HG03442 (cell line): ENCODE results near the gene NDC80.
"Not testable (repeated sequence)": the region's sequence is repeated elsewhere in the genome, so short reads cannot be mapped to it uniquely, and the experiment has no call there.

Source experiments
- ATAC-seq: cut with Tn5 transposase; IDR thresholded peaks from one replicate; pipeline ENCODE4 v1.9.1; 2021; ENCODE audit warnings: mild to moderate bottlenecking, moderate library complexity; ENCODE audit not compliant: unreplicated experiment

The NDC80 gene

DNA sequence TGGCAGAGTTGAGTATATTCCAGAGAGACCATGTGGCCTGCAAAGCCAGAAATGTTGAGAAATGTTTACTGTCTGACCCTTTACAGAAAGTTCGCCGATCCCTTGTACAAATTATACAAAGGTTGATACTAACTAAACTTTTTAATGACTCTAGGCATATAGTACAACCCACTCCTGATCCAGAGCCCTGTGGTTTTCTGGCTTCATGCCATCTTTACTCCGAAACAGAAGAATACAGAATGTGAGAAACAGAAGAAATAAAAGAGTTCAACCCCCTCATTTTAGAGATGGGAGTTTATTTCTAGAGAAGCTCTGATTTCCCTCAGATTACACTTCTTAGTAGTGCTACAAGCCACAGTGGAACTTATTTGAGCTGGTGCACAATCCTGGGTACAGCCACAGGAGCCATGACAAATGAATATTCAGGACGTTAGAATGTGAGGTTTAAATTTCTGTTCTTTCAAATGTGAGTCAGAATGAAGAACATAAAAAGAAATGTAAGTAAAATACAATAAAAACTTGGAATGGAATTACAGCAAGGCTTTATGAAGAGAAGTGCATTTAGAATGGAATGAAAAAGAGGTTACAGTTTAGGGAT is 46.1 kb downstream of the NDC80 start:
- no peak for ATAC-seq

DNA sequence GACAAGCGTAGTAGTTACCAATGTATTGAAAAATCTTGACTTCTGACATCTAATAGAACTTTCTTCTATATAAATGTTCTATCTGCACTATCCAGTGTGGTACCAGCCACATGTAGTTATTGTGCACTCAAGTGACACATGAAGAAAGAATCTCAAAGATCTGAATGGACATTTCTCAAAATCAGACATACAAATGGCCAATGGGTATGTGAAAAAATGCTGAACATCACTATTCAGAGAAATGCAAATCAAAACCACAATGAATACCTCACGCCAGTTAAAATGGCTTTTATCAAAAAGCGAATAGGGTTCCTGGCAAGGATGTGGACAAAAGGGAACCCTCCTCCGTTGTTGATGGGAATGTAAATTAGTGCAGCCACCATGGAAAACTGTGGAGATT is 46.7 kb downstream of the NDC80 start:
- ATAC-seq: no peak

DNA sequence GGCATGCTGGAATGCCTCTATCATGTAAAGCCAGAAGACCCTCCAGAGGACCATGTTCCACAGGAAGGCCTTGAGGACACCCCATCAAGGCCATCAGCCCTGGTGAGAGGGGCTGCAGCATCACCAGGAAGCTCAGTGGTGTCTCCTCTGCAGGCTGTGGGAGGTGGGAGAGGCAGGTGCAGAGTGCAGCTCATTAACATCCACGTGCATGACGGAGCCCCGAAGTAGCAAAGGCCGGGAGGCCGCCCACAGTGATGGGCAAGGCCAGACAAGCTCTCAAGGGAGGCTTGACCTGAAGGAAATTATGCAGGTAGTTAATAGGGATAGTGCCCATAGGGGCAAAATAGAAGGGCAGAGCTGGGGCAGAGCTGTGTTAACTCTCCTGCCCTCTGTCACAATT is 53.9 kb downstream of the NDC80 start:
- no peak for ATAC-seq

DNA sequence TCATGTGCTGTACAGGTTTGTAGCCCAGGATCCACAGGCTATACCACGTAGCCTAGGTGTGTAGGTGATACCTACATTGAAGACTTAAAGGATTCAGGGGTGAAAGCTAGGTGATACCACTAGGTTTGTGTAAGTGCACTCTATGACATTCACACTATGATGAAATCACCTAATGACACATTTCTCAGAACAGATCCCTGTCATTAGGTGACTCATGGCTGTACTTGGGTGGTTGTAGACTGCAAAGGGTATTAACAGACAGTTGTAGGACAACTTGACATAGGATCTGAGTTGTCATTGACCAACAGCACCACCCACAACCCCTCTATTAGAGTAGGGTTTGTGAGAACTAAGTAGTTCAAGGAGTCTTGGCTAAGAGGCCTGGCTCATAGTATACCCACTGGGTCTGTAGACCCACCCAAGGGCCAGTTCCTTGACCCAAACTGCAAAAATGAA is 56.5 kb downstream of the NDC80 start:
- peak; percentile 46 for ATAC-seq

DNA sequence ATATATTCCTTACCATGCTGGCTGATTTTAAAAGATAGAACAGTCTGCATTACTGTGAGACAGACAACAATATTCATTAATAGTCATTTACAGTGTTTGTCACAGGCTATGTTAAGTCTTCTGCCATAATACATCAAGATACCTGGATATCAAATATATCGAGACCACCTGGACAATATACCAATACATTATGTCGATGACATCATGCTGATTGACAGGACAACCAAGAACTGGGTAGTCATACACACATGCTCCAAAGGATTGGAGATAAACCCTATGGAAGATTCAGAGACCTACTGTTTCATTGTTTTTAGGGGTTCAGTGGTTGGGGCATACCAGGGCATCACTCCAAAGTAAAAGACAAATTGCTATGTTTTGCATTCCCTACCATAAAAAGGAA is 57.6 kb downstream of the NDC80 start:
- no peak for ATAC-seq

DNA sequence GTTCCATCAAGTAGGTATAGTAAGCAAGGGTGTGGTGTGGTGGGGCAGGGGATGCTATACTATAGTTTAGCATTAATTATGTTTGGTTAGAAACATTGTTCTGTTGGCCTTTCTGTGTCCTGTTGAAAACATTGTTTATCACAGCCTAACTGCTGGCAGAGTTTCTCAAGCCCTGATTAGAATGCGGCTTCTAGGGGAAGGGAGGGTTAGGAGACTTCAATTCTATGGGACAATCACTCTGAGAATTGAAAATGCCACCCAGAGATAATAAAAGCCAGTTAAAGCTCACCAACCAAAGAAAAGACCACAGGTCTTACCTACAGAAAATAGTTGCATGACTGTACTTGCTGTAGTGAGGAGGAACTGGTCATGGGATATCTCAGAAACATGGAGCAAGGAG is 64.2 kb downstream of the NDC80 start:
- no peak for ATAC-seq

DNA sequence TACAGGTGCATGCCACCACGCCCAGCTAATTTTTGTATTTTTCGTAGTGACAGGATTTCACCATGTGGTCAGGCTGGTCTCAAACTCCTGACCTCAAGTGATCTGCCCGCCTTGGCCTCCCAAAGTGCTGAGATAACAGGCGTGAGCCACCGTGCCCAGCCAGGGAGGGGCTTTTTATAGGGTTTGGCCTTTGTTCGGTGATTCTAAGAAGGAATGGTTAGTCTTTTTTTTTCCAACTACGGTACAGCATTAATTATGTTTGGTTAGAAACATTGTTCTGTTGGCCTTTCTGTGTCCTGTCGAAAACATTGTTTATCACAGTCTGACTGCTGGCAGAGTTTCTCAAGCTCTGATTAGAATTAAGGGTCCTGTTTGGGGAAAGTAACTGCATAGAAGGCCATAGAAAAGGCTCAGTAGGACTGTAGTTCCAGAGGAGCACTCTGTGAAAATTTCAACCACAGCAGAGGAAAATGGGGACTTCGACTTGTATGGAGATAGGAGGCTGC is 64.8 kb downstream of the NDC80 start:
- ATAC-seq: peak; percentile 12

DNA sequence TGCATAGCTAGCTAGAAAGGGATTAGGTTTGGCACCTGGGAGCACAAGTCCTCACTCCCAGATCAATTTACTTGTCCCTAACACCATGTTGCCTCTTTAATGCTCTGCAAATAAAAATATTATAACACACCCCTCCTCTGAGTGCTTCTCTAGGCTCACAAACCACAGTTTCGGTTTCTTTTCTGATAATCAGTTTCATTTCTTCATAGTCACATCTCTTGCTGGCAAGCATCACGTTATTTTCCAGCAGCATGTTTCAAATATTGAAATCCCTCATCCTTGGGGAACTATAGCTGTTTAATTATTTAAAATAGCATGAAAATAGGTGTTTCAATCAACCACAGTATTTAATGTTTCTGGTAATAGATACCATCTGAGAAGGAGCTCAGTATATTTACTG is 70.3 kb downstream of the NDC80 start:
- peak; percentile 66 for ATAC-seq

DNA sequence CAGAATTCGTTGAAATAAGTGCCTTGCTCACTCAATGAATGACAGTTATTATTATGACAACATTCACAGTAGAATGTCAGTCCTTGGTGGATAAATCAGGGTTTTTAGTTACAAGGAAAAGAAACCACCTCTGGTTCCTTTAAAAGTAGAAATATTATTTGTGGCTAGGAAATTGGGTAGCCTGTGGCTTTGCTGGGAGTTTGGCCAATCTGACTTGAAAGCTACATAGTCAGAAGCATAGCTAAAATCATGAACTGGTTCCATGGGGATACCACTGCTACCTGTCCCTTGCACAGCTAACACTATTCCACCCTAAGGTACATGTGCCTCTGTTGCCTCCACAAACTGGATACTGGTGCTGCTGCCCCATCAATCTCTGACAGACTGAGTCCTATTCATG is 71.4 kb downstream of the NDC80 start:
- no peak for ATAC-seq

DNA sequence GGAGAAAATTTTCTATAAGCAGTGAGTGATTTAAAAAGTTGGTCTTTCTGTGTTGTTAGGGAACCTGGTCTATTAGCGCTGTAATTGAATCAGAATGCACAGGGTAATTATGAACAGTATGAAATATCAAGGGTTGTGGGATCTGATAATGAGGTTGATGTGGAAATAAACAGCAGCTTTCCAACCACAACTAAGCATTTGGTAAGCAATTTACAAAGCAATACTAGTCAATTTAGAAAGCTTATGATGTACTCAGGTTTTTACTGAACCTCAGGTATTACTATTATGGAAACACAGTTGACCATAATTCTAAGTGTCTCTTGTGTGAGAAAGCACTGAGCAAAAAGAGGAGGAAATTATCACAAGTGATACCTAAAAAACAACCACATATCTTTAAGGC is 73.2 kb downstream of the NDC80 start:
- ATAC-seq: no peak

DNA sequence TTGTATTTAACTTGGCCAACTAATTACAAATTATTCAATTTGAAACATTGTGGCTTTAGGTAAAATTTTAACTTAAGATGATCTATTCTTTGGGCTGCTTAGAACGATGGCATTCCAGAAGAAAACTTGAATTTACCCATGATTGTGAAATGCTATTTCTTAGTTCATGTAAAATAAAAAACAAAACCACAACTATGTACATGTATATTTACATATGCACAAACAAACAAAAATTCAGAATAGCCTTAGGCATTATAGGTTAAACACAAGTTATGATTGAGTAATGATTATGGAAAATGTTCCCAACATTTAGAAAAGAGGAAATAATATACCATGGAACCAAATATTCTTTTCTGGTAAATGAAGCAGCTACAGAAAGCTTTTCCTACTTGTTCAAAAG is 80.6 kb downstream of the NDC80 start:
- ATAC-seq: no peak

DNA sequence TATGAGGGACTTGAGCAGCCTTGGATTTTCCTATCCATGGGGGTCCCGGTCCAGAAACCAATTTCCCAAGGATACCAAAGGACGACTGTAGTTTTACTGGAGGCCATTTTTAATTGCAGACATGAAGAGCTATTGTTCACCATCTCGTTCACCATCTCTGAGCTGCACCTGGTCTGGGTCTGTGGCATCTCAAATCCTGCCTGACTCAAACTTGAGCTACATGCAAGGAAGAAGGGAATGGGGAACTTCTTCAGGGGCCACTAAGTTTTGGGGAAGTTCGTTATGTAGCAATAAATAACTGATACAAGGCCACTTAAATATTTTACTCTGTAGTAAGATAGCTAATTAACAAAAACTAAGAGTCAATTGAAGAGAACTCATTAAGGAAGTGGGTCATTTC is 82.1 kb downstream of the NDC80 start:
- no peak for ATAC-seq

DNA sequence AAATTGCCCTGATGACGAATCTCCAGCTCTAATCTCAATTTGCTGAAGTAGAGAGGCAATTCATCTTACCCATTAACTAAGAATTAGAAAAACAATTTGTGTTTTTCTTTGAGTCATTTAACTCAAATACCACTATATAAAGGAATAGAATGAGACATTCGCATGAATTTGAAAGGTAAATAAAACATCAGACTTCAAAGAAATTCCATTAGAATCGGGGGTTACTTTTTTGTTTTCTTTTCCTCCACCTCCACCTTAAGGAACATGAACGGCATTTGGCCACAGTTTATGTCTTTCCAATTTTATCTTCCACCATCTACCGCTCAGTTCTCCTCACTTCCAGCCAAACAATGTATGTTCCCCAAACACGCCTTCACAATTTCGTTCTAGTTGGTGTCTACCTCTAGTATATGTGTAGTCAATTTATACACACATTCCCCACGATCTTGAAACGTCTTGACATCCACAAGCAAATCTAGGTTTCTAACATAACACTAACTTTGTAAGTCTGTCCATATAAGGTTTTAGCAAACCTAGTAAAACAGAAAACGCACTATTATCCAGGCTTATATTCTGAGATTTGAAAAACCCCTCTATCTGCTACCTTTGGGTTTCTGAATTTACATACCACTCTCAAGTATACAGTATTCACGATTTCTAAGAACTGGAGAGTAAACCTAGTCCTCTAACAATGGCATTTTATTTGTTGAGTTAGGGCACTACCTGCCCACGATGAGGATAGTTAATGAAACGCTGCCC is 83.0 kb downstream of the NDC80 start:
- ATAC-seq: no peak

DNA sequence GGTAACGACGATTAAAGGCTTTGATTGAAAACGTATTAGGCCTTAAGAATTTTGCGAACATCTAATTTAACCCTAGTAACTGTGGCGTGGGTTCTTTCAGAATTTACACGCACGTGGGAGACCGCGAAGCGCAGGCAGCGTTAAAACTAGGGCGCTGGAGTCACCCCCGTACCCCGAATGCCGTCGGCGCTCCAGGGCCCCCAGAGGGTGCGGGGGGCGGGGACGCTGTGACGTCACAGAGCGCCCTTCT is 83.5 kb downstream of the NDC80 start:
- ATAC-seq: peak; percentile 30

DNA sequence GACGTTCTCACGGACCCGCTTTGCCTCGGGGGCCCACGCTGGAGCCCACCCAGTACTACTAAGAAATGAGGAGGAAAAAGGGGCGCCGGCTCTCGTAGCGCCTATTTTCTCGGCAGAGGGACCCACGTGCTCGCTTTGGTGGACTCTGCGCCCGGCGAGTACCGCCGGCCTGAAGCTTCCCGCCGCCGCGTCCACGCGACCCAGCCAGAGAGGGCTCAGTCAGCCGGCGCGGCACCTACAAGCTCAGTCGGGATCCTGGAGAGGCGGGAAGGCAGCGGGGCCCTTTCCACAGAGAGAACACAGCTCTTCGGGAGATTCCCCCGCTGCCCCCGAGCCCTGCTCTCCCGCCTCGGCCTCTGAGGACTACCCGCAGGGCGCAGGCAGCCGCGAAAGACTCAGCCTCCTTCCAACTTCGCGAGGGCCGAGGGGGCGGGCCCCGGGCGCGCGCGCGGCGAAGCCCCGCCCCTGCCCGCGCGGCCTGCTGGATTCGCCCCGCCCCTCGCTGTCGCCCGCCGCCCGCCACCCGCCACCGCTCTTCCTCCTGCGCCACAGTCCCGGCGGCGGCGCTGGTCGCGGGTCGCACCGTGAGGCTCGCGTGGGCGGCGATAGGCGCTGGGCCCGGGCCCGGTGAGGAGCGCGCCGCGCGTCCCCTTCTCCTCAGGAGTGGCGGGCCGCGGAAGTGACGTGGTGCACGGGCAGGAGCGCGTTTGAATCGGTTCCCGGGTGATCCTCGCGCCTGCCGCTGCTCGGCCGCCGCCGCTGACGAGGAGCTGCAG is 84.0 kb downstream of the NDC80 start, which contains the start of gene SMCHD1:
SMCHD1 (plus strand) TSS at position 549 of the 776 bp plus-strand sequence. CDS start 350 bp downstream, outside the sequence.
- peak; percentile 64 for ATAC-seq

DNA sequence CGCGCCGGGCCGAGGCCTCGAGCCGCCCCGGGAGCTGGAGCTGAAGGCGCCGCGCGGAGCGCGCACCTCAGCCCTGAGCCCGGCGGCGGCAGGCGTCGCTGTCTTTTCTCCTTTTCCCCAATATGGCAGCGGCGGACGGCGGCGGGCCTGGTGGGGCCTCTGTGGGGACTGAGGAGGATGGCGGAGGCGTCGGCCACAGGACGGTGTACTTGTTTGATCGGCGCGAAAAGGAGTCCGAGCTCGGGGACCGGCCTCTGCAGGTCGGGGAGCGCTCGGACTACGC is 84.5 kb downstream of the NDC80 start:
- ATAC-seq: peak; percentile 25

DNA sequence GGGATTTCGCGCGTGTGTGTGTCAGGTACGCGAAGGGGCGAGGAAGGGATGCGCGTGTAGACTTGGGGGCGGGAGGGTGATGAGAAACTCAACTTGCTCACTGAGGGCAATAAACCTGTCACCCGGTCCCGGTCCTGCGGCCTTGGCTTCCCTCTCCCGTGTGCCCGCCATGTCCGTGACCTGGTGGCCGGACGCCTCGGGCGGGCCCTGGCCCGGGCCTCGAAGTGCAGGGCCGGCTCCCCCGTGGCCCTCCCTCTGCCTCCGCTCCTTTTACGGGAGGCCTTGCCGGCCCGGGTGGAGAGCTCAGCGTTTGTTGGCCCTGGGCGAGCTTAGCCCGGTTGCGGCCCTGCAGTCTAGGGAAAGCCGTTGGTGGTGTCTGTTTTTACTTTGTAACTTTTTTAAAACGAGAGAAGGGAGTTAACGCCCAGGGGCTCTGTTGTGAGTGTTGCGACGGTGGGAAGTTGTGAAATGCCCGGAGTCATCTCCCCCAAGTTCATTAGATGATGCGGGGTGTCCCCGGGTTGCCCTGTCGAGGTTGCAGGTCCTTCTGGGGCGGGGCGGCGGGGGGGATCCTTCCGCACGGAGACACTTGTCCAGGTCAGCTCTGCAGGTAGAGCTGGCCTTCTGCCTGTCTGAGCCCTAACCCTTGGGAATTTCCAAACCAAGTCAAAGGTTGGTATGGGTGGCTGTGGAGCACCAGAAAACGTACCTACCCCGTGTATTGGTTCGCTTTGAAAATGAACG is 85.1 kb downstream of the NDC80 start:
- ATAC-seq: peak; percentile 4

DNA sequence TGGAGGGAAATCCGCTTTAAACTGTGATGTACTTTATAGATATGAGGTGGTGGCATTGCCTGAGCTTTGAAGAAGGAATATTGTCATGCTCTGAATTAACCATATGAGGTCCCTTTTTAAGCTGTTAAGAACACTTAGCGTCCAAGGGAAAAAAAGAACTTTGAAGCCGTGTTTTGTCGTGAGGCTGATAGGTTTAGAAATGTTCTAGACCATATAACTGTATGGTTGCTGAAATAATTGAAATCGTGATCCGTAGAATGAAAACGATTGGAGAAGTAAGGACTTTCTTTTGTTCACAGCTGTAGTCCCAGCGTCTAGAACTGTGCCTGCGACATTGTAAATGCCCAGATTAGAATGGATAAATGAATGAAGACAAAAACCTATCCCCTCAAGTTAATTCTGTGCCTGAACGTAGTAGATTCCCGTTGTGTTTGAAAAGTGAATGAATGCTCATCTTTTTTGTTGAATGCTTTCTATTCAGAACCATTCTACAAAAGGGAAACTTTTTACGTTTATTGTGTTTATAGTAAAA is 85.7 kb downstream of the NDC80 start:
- ATAC-seq: no peak

DNA sequence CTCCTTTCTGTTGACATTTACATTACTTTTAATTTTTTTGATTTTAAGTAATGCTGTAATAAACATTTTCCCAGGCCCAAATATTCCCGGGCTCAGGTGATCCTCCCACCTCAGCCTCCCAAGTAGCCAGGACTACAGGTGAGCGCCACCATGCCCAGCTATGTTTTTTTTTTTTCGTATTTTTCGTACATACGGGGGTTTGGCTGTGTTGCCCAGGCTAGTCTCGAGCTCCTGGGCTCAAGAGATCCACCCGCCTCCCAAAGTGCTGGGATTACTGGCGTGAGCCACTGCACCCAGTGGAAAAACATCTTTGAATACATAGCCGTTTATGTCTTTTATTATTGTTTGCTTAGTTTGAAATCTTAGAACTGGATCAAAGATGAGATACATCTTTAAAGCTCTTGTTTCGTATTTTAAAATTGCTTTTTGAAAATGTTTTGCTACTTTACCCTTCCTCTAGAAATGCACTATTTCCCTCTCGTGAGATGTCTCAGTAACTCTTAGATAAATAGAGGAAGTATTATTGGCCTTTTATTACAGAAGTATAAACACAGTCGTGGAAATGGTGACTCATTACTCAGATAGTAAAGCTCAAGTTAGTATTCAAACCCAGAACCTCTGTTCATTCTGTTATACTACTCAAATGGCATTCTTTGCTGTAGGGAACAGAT is 86.6 kb downstream of the NDC80 start:
- no peak for ATAC-seq

DNA sequence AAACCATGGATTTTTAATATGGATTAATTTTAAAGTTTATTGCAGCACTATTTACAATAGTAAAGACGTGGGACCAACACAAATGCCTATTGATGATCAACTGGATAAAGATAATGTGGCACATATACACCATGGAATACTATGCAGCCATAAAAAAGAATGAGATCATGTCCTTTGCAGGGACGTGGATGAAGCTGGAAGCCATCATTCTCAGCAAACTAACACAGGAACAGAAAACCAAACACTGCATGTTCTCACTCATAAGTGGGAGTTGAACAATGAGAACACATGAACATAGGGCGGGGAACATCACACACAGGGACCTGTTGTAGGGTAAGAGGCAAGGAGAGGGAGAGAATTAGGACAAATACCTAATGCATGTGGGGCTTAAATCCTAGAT is 89.5 kb downstream of the NDC80 start:
- not testable (repeated sequence) for ATAC-seq

DNA sequence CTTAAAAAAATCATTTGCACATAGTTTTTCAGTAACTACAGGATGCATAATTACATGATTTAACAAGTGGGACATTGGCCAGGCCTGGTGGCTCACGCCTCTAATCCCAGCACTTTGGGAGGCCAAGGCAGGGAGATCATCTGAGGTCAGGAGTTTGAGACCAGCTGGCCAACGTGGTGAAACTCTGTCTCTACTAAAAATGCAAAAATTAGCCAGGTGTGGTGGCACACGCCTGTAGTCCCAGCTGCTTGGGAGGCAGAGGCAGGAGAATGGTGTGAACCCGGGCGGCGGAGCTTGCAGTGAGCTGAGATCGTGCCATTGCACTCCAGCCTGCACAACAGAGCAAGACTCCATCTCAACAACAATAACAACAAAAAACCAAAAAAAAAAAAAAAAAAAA is 90.9 kb downstream of the NDC80 start:
- ATAC-seq: not testable (repeated sequence)
